GM18873 (cell line): ENCODE data around the gene CARD10.

Experiments
- ATAC-seq: cut with Tn5 transposase; IDR thresholded peaks from one replicate; pipeline ENCODE4 v1.9.1; 2021; ENCODE audit warnings: mild to moderate bottlenecking, moderate library complexity, moderate number of reproducible peaks; ENCODE audit not compliant: unreplicated experiment, low FRiP score

The CARD10 gene

DNA sequence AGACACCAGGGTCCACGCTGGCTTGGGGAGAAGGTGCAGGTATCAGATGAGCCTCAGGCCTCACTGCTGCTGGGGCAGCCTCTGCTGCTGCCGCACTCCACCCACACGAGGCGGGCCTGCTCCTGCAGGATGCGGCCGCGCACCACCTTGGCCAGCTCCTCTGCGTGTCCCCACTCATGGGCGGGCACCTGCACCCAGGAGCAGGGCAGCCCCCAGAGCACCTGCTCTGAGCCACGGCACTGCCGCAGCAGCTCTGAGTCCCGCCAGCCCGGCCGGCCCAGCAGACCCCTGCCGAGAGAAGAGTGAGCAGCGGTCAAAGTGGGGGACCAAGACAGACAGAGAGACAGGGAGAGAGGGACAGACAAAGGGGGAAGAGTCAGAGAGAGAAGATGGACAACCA lies 28.1 kb downstream of the CARD10 start:
- ATAC-seq: no peak

DNA sequence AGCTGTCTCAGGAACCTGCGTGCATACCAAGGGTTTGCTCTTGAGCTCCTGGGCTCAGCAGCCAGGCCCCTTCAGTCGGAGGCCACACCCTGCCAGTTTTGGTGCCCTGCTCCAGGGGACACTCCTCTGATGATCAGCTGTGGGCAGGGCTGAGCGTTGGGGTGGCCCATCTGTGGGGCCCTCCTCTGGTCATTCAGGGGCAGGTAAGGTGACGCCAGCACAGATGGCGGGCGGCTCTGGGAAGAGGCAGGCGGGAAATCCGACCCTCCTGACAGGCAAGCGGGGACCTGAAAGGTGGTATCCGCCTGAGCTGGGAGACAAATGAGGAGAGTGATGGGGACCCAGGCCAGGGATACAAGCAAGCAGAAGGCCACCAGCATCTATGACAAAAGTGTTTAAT lies 29.2 kb downstream of the CARD10 start:
- ATAC-seq: no peak

DNA sequence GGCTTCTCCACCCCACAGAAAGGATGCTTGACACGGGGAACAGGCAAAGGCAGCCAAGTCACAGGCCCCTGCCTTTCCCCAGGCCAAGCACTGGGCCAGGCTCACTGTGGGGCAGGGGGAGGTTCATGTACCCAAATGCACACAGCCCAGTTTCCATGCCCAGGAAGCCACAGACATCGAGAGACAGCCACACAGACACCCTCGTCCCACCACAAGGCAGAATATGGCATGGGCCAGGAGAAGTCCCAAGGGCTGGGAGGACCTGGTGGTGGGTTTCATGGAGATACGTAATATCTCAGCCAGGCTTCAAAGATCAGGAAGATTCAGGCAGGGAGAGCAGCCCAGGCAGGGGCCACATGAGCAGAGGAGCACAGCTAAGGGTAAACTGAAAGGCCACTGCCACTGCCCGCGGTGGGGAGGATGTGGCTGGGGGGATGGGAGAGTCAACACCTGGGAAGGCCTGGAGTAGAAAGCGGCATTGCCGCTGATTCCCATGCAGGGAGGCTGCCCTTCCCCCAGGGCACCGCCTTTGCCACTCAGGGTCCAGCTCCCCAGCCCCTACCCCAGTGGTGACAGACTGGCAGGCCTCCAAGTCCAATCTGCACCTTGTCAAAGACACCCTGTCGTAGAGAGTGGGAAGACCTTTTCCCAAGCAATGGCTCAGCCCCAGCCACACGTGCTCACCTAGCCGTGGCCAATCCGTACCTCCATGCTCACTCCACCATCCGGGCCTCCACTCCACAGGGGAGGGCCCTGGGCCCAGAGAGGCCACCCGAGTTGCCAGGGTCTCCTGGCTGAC lies 30.7 kb downstream of the CARD10 start:
- no peak for ATAC-seq

DNA sequence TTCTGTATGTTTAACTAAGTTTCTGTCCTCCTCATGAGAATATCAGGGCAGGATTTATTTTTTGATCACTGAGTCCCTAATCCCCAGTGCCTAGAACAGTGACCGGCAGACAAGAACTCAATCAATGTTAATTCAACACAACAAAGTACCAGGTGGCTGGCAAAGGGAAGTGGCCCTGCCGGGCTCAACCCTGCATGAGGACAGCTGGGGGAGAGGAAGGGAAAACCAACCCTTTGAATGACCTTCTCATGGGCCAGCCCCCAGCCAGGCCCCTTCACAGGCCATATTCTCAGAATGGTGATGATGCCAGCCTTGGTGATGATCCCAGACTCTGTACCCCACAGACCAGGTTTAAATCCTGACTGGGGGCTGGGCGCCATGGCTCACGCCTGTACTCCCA lies 31.6 kb downstream of the CARD10 start:
- ATAC-seq: no peak

DNA sequence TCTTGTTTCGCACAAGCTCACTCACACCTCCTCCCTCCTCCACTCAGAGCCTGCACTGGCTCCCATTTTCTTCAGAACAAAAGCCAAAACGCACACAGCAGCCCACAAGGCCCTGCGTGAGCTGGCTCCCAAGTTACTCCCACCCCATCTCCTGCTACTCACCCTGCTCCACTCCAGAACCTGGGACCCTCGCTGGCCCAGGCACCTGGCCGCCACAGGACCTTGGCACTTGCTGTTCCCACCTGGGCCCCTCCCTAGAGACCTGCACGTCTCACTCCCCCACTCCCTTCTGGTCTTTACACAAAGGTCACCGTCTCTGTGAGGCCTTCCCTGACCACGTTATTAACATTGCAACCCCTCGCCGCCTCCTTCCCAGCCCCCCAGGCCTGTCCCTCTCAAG lies 32.1 kb downstream of the CARD10 start:
- ATAC-seq: no peak

DNA sequence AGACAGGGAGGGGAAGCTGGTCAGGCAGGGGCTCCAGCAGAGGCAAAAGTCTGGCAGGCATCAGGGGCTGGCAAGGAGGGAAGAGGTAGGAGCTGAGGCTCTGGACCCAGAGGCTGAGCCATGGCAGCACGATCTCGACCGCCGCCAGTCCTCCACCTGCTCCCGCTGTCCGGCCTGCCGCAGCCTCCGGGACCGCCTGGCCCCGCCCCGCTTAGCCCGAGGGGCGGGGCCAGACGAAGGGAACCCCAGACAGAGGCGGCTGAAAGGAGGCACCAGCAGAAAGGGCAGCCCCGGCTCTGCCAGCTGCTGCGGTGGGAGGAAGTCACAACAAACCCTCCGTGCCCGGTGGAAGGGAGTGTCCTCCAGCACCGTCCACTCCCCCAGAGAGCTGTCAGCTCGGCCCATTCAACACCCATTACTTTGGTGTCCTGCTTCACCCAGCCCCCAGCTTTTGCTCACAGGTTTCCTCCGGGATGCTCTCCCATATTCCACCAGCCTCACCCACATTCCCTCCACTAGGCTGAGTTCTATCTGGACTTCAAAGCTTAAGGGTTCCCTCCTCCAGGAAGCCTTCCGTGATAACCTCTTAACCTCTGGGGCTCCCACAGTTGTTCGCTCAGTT lies 32.9 kb downstream of the CARD10 start, which contains the start of gene MFNG:
MFNG (minus strand) TSS at position 161 of the 622 bp plus-strand sequence. CDS start 207 bp downstream, outside the sequence.
- no peak for ATAC-seq

DNA sequence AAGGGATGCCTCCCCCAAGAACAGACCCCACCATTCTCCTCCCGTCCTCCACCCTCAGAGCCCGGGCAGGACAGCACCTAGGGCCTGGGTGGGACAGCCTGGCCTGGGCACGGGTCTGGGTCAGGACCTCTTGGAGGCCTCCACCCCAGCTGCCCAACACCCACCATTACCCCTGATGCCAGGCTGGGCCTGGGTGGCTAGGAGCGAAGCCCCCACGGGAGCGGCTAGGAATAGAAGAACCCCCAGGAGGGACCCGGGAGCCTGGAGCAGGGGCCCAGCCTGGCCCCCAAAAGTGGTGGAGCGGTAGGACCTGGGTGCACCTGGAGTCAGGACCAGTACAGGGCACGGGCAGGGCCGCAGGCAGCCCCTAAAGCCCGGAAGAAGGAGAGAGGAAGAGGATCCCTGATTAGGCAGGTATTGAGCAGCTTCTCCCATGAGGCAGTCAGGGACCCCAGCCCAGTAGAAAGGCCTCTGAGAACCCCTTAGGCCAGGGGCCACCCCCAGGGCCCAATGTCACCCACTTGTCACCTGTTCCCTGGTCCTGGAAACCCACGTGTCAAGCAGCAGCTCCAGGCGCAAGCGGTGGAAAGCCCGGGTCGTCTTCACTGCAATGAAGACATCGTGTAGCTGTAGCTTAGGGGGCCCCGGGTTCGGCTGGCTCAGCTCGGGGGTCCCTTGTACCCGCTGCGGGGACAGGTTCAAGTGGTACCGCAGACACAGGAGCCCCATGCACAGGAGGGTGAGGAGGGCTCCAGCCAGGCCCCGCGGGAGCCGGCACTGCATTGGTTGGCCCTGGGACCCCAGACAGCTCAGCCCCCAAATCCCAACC lies 33.6 kb downstream of the CARD10 start:
- ATAC-seq: no peak

DNA sequence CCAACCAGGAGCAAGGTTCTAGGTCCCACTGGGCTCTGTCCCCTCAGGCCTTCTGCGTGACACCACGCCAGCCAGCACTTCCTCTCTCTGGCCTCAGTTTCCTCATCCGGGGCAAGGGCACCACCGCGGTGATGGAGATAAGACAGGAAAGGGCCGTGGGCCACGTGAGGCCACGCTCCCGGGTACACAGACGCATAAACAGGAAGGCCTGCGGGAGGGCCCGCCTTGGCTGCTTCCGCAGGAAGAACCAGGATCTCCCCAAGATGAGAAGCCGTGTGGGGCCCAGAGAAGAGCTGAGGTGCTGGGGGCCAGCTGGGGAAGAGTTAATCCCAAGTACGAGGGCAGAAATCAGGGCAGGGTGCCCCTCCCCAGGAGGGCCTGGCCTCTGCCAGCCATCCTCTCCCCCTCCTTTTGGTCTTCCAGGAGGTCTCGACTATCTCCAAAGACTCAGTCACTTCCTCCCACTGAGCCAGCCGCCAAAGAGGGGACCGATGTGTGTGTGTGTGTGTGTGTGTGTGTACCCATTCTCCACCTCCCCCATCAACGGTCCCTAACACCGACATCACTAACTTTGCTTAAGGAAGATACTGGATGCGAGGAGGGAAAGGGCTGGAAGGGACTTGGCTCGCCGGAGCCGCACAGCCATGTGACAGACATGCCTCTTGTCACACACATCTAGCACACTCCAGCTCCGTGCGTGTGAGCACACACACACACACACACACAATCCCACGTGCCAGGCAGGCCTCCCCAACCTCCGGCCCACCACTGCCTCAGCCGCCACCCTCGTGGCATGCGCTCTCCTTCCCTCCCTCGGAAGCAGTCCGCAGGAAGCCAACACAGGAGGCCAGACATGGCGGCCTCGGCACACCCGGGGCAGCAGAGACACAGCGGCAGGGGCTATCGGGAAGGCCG lies 34.5 kb downstream of the CARD10 start:
- no peak for ATAC-seq

DNA sequence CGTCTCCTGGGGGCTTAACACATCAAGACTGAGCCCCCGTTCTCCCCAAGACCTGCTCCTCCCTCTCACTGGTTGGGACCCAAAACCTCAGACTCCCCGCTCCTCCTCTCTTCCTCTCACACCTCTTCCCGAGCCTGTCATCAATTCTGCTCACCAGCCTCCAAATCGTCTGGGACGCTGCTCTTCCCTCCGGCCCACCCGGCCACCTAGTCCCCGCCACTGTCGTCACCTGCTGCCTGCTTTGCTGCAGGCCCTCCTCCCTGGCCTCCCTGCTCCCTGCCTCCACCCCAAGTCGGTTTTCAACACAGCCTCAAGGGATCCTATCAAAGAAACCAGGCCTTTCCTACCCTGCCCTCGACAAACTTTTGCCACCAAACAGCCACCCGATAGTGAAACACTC lies 36.2 kb downstream of the CARD10 start:
- ATAC-seq: no peak

DNA sequence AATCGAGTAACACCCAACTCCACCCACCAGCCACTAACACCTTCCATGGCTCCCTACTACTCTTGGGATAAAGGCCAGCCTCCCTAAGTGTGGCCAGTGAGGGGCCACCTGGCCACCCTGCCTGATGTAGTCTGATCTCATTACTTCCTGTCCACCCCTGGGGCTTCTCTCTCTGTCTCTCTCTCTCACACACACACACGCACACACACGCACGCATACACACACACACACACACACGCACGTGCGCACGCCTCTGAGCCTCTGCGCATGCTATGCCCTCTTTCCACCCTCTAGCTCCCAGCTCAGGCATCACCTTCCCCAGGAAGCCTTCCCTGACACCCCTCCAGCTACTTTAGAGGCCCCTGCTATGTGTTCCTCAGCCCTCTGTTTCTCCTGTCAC lies 37.0 kb downstream of the CARD10 start:
- ATAC-seq: no peak

DNA sequence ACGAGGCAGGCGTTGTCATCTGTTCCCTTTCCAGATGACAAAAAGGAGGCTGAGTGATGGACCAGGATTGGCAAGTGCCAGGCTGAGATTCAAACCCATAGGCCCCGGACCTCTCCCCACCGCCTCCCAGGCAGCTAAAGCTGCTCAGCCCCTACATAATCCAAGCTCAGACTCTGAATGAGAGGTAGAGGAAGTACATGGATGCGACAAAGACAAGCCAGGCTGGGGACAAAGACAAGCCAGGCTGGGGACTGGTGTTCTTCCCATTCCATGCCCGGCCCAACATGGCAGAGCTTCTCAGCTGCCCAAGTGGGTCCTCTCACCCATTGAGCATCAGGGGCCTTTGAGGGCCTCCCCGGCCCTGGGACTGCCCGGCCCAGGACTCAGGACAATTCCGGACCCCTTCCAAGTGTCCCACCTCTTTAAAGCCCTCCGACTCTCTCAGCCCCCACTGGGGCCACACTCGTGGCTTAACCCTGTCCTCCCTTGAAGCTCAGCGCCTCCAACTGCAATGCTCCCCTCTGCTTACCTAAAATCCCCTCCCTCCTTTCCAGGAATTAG lies 37.8 kb downstream of the CARD10 start:
- no peak for ATAC-seq

DNA sequence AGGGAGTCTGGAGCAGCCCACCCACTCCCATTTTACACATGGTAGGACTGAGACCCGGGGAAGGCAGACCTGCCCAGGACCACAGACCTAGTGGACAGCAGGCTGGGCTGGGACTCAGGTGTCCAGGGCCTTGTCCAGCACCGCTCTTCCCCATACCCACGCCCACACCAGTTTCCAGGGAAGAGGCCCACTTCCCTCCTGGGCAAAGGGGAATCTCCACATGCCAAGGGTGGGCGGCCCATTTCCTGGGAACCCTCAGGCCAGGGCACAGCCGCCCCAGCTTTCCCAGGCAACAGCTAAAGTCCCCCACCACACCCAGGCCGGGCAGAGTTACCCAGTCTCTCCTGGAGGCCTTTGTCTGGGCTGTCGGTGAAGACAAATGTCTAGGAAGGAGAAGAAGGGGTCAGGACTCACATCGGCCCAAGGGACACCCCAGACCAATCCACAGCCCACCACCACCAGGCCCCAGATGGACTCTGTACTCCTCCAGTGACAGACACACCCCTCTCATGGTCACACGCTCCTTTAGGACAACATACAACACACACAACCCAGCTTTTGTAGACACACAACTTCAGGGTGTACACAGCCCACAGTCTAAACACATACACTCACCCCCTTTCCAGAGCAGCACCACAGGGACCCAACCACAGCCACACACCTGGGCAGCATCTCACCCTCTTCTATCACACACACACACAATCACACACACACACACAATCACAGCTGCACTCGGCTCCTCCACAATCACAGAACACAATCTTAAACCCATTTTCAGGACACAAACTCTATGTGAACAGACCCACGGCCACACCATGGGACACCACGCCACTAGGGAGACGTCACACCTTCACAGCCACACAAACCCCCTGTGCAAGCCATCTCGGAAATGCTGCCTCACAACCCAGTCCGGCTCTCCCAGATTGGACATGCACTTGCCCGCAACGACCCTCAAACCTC lies 38.5 kb downstream of the CARD10 start:
- no peak for ATAC-seq

DNA sequence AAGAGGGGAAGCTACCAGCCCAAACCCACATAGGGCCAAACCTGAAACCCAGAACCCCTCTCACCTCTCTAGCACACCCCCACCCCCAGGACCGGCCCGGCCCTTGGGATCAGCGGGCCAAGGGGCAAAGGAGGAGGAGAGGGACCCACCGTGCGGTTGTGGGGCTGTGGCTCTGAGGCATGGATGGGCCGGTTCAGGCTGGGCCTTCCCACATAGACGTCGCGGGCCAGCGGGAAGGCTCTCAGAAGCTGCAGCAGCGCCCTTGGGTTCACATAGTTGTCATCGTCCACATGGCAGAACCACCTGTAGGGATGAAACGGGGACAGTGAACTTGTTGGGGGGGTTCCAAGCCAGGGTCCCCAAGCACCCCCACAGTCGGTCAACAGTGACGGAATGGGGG lies 40.0 kb downstream of the CARD10 start:
- no peak for ATAC-seq

DNA sequence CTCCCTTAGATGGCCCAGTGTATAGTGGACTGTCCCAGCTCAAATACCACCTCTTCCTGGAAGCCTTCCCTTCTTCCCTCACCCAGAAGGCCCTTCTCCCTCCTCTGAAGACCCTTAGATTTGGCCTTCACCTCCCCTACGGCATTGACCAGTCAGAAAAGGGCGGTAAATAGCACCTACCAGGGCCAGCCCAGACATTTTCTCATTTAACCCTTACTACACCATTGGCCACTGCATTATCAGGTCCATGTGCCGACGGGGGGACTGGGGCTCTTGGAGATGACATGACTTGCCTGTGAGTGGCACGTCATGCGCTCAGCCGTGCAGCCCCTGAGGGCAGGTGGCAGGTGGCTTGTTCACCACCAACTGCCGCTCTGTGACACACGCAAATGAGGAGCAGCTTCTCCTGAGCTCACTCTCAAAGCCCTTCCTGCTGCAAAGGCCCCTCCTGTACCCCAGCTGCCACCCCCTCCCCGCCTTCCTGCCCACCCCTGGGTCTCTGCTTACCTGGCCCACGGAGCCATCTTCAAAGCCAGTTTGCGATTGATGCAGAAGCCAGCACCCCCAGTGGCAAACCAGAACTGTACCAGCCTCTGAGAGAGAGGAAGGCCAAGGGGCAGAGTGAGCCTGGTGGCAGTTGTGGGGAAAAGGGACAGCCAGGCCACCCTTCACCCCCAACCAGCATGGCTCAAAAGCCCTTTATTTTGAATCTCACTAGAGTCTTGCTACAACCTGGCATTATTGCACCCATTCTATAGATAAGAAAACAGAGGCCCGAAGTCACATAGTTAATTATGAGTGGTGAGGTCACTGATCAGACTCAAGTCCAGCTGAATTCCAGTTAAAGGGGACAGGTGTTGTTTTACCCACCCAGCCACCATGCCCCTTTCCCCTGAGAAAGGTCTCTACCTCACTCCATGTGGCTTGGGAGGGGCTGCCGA lies 42.6 kb downstream of the CARD10 start:
- ATAC-seq: no peak

DNA sequence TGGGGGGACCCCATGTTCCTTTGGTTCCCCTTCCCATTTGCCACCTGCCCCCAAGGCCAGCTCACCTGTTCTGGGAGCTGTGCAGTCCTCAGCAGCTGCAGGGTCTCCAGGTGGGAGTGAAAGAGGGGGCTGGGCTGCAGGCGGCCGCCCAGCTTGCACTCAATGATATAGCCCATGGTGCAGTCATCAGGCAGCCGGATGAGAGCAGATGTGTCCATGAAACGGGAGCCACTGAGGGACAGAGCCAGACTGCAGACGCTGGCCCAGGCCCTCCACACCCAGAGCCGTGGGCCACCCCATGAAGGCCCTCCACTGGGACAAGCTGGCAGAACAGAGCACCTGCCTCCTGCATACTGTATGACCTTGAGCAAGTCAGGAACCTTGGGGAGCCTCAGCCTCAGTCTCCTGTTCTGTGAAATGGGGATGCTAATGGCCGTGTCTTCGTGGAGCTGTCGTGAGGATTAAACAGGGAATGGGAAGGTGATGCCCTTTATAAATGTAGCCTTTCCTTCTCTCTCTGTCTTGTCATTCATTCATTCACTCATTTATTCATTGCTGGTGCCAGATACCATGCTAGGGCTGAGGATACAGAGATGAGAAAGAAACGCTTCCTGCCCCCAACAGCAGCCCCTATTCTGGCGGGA lies 44.6 kb downstream of the CARD10 start:
- ATAC-seq: no peak

DNA sequence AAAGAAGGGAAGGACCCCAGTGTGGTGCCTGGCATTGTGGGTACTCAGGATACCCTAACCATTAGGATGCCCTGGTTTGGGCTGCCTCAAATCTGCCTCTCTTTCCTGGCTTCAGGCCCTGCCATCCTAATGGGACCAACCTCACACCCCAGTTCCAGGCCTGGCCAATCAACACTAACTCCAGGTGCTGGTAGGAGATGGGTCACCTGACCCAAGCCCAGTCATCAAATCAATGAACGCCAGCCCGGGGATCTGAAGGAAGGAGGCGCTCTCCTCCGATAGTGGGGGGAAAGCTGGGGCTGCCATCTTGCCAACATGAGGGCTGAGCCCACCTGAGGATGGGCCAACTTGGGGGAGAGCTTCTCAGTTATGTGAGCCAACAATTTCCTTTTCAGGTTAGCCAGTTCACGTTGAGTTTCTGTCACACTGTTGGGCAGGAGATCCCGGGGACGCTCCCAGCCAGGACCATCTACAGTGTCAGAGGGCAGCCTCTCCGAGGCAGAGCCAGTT lies 45.7 kb downstream of the CARD10 start:
- no peak for ATAC-seq

DNA sequence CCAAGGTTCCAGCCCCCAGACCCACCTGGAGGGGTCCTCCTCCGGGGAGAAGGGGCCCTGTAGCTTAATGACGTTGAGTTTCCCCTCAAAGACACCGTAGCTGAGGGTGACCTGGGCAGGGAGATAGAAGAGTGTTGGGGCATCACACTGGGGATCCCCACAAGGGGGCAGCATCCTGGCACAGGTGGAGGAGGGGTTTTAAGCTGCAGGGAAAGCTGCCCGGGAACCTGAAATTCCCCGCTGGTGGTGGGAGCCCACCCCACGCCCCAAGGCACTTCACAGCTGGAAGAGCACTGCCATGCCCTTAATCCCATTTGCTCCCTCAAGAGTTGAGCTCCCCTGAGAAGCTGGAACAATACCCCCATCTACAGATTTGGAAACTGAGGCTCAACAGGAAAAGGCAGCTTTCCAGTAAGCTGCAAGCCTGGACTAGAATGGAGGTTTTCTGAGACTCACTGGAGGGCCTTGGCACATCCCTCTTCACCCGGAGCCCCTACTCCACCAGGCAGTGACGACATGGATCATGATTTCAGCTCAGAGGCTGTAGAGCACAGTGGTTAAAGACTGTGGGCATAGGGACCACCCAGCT lies 46.7 kb downstream of the CARD10 start:
- ATAC-seq: no peak
